Sigmoid colon (tissue), 3 donors: ENCODE results near the gene PPP3R1.

Source experiments
- POLR2A ChIP-seq, 2 donors: fragments of 450-650 bp; IDR thresholded peaks; one replicate each; pipeline ENCODE4 v1.6.1; 2016; ENCODE audit warnings: antibody characterized with exemption in 2 of 2, mild to moderate bottlenecking in 2 of 2, moderate library complexity in 2 of 2
- TF ChIP-seq, protein P1 (sequence below), 4 experiments: fragments of 450-650 bp in 3 of 4; fragments of 200-600 bp in 1 of 4; IDR thresholded peaks; one replicate each; pipeline ENCODE4 v1.5.1; 2016 to 2019; ENCODE audit warnings: antibody characterized with exemption in 4 of 4, mild to moderate bottlenecking in 3 of 4, moderate library complexity in 2 of 4

GRCh38 chr2:68236876-68237275 is 15.5 kb downstream of the PPP3R1 start:
- TF ChIP-seq, protein P1, sequence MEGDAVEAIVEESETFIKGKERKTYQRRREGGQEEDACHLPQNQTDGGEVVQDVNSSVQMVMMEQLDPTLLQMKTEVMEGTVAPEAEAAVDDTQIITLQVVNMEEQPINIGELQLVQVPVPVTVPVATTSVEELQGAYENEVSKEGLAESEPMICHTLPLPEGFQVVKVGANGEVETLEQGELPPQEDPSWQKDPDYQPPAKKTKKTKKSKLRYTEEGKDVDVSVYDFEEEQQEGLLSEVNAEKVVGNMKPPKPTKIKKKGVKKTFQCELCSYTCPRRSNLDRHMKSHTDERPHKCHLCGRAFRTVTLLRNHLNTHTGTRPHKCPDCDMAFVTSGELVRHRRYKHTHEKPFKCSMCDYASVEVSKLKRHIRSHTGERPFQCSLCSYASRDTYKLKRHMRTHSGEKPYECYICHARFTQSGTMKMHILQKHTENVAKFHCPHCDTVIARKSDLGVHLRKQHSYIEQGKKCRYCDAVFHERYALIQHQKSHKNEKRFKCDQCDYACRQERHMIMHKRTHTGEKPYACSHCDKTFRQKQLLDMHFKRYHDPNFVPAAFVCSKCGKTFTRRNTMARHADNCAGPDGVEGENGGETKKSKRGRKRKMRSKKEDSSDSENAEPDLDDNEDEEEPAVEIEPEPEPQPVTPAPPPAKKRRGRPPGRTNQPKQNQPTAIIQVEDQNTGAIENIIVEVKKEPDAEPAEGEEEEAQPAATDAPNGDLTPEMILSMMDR (IDR thresholded peaks at IDR 0.05), result no peak
- TF ChIP-seq POLR2A (IDR thresholded peaks at IDR 0.05), result no peak
